PC-9 (cell line): Measurements from ENCODE around the gene NOSIP.

Source experiments
- CTCF ChIP-seq: fragments of 200-600 bp; sonication (generic); conservative IDR thresholded peaks from 2 replicates; pipeline ENCODE4 v1.6.1; 2017; ENCODE audit warnings: mixed run types, antibody characterized with exemption, mild to moderate bottlenecking, moderate library complexity
- EZH2 ChIP-seq: fragments of 200-600 bp; sonication (generic); IDR thresholded peaks from 2 replicates; pipeline ENCODE4 v1.8.0; 2017; ENCODE audit warnings: antibody characterized with exemption, low read depth

GRCh38 chr19:49594157-49594992 lies 14.0 kb upstream of the NOSIP start:
- TF ChIP-seq CTCF (no peak), EZH2 (no peak)
